HepG2 (cell line): ENCODE data around the gene NOTO. TPM values are rescaled to one million over a fixed set of nuclear protein-coding genes. Genes with fewer than 3 reads are reported as not detected.

Source experiments
- ATAC-seq: fragments of 200-7000 bp; cut with Tn5 transposase; 3 replicates; pipeline ENCODE4 v1.9.1; 2020; ENCODE audit warnings: mild to moderate bottlenecking, moderate library complexity
- BruUV-seq: library from RNA; stranded (reverse); fragments of 400-500 nt; replicated peaks from 2 replicates; lab custom pipeline; 2021; lab: Mats Ljungman, UMichigan
- CTCF ChIA-PET: fragments of 300-600 bp; formaldehyde crosslinking; extraction: SDS; loops from one replicate; lab custom pipeline; 2021; ENCODE audit warnings: low total read pairs, inconsistent platforms, low intra/inter-chr PET ratio; lab: Yijun Ruan, JAX
- POLR2A ChIA-PET: fragments of 350-600 bp; sonication (Branson Sonifier 250); formaldehyde crosslinking; loops from one replicate; lab custom pipeline; 2020; ENCODE audit warnings: antibody characterized with exemption, inconsistent platforms; lab: Yijun Ruan, JAX
- DNase-seq: peaks from one replicate; pipeline ENCODE4 v3.0.0-alpha.2; 2015; ENCODE audit warnings: low spot score
- FAIRE-seq: peaks from 3 replicates; lab custom pipeline; 2011; peaks lifted over from hg19 to GRCh38; lab: Jason Lieb, UNC
- H2AFZ ChIP-seq: one replicate; pipeline ENCODE4 v1.6.1; 2011; ENCODE audit warnings: low read length, inconsistent platforms
- H3K27ac ChIP-seq: fragments of 300-600 bp; 3 replicates; pipeline ENCODE4 v1.8.0; 2011; ENCODE audit warnings: mixed run types, mild to moderate bottlenecking, mixed read lengths, low read length, inconsistent platforms; ENCODE audit not compliant: insufficient read depth; ENCODE audit errors: extremely low read length
- H3K27me3 ChIP-seq, 2 experiments: fragments of 200-600 bp in 1 of 2; 2 replicates in 1 of 2; 3 replicates in 1 of 2; pipeline versions ENCODE4 v1.6.0 to v1.8.0; 2011; ENCODE audit warnings: low read length in 2 of 2, mild to moderate bottlenecking in 2 of 2, moderate library complexity in 2 of 2, inconsistent platforms in 1 of 2; ENCODE audit not compliant: insufficient read depth in 2 of 2, control insufficient read depth in 1 of 2
- H3K36me3 ChIP-seq, 2 experiments: fragments of 200-600 bp in 1 of 2; replicated peaks in 1 of 2; 2 replicates in 1 of 2; 3 replicates in 1 of 2; pipeline versions ENCODE4 v1.5.1 to v1.8.0; 2011; ENCODE audit warnings: low read length in 2 of 2, inconsistent platforms in 1 of 2; ENCODE audit not compliant: insufficient read depth in 2 of 2, control insufficient read depth in 1 of 2
- H3K4me1 ChIP-seq: 2 replicates; pipeline ENCODE4 v1.5.1; 2012; ENCODE audit warnings: low read length, inconsistent platforms; ENCODE audit not compliant: insufficient read depth
- H3K4me2 ChIP-seq: 2 replicates; pipeline ENCODE4 v1.6.0; 2011; ENCODE audit warnings: low read depth, low read length, inconsistent platforms
- H3K4me3 ChIP-seq, 3 experiments: fragments of 200-600 bp in 1 of 3; sonication (generic), shearing (Covaris generic) in 1 of 3; replicated peaks in 1 of 3; 2 replicates each; pipeline ENCODE4 v1.5.1; 2011 to 2016; ENCODE audit warnings: low read length in 3 of 3, inconsistent platforms in 2 of 3, low read depth in 2 of 3, mild to moderate bottlenecking in 2 of 3, control low read depth in 1 of 3, mixed read lengths in 1 of 3; ENCODE audit not compliant: insufficient read depth in 1 of 3
- H3K79me2 ChIP-seq: one replicate; pipeline ENCODE4 v1.6.1; 2011; ENCODE audit warnings: low read length, inconsistent platforms; ENCODE audit not compliant: insufficient read depth
- H3K9ac ChIP-seq: 2 replicates; pipeline ENCODE4 v1.6.0; 2011; ENCODE audit warnings: mild to moderate bottlenecking, low read depth, low read length, inconsistent platforms; ENCODE audit not compliant: insufficient read depth
- H3K9me3 ChIP-seq: 2 replicates; pipeline ENCODE4 v1.5.1; 2012; ENCODE audit warnings: mild to moderate bottlenecking, low read length
- H4K20me1 ChIP-seq: 2 replicates; pipeline ENCODE4 v1.6.0; 2011; ENCODE audit warnings: inconsistent platforms, mild to moderate bottlenecking, low read length, moderate library complexity; ENCODE audit not compliant: insufficient read depth
- BCL6 ChIP-seq: IDR thresholded peaks from 2 replicates; pipeline ENCODE4 v1.6.1; 2016; ENCODE audit warnings: missing genetic modification reagents, missing compliant biosample characterization
- CAMTA2 ChIP-seq: sonication (generic); formaldehyde crosslinking; IDR thresholded peaks from 2 replicates; pipeline ENCODE4 v1.4.0; 2020; ENCODE audit warnings: mild to moderate bottlenecking, missing genetic modification reagents, borderline replicate concordance
- ELF4 ChIP-seq: sonication (generic); formaldehyde crosslinking; IDR thresholded peaks from 2 replicates; pipeline ENCODE4 v1.5.0; 2020; ENCODE audit warnings: missing genetic modification reagents, mild to moderate bottlenecking, moderate library complexity, borderline replicate concordance
- FOXP1 ChIP-seq, 2 experiments: fragments of 450-650 bp in 1 of 2; IDR thresholded peaks; 2 replicates each; pipeline ENCODE4 v1.6.1; 2017 to 2018; ENCODE audit warnings: antibody characterized with exemption in 1 of 2
- HOXA7 ChIP-seq: sonication (generic); formaldehyde crosslinking; IDR thresholded peaks from 2 replicates; pipeline ENCODE4 v1.8.1; 2022; ENCODE audit warnings: mild to moderate bottlenecking, missing genetic modification reagents, moderate library complexity
- MEIS1 ChIP-seq: sonication (generic); formaldehyde crosslinking; IDR thresholded peaks from 2 replicates; pipeline ENCODE4 v1.9.0; 2021; ENCODE audit warnings: mild to moderate bottlenecking, missing genetic modification reagents, moderate library complexity, borderline replicate concordance
- MEIS2 ChIP-seq: sonication (generic); formaldehyde crosslinking; IDR thresholded peaks from 2 replicates; pipeline ENCODE4 v1.9.0; 2021; ENCODE audit warnings: mild to moderate bottlenecking, missing genetic modification reagents
- RAD51 ChIP-seq: fragments of 450-650 bp; IDR thresholded peaks from 2 replicates; pipeline ENCODE4 v1.6.1; 2016; ENCODE audit warnings: borderline replicate concordance
- ZBTB33 ChIP-seq: sonication (generic); formaldehyde crosslinking; IDR thresholded peaks from 2 replicates; pipeline ENCODE4 v1.4.0; 2020; ENCODE audit warnings: missing genetic modification reagents
- ZFYVE20 ChIP-seq: sonication (generic); formaldehyde crosslinking; IDR thresholded peaks from 2 replicates; pipeline ENCODE4 v1.8.0; 2023; ENCODE audit warnings: low read depth, mild to moderate bottlenecking, moderate library complexity, missing genetic modification reagents, borderline replicate concordance
- ZNF703 ChIP-seq: sonication (generic); formaldehyde crosslinking; IDR thresholded peaks from 2 replicates; pipeline ENCODE4 v1.5.1; 2020; ENCODE audit warnings: missing genetic modification reagents, mild to moderate bottlenecking, moderate library complexity, borderline replicate concordance
- ZNF773 ChIP-seq: sonication (generic); formaldehyde crosslinking; IDR thresholded peaks from 2 replicates; pipeline ENCODE4 v1.4.0; 2020; ENCODE audit warnings: missing genetic modification reagents, borderline replicate concordance
- ZNF780A ChIP-seq: sonication (generic); formaldehyde crosslinking; IDR thresholded peaks from 2 replicates; pipeline ENCODE4 v1.8.0; 2022; ENCODE audit warnings: mild to moderate bottlenecking, missing genetic modification reagents, moderate library complexity
- WGBS: methylation state at CpG from one replicate; pipeline ENCODE4 v1.1.6; 2017; ENCODE audit warnings: low lambda C conversion rate; 5-methylcytosine and 5-hydroxymethylcytosine counted together
- in situ Hi-C: cut with HindIII; loops from 2 replicates; pipeline ENCODE4 v1.10.0; 2017; ENCODE audit warnings: low pct_unique_long_range_greater_than_20kb; ENCODE audit not compliant: extremely low pct_ligation_motif_present
- intact Hi-C: fragments of 100-400 bp; cut with micrococcal nuclease; formaldehyde crosslinking; loops from one replicate; pipeline ENCODE4 v1.10.0; 2022; ENCODE audit not compliant: unreplicated experiment
- polyA plus RNA-seq, 8 experiments: library from polyadenylated mRNA; depleted of rRNA in 3 of 8; stranded (reverse) in 7 of 8; unstranded in 1 of 8; fragments of >200 nt; fragmentation: Illumina TruSeq in 4 of 8; extraction: Trizol in 4 of 8; gene quantifications; 2 replicates each; pipeline versions ENCODE4 v1.2.1 to v1.2.3, GENCODE V29; 2011 to 2016; ENCODE audit warnings: low read depth in 4 of 8, missing spikeins in 1 of 8, mixed read lengths in 1 of 8; ENCODE audit not compliant: insufficient read depth in 1 of 8
- total RNA-seq, 5 experiments: library from RNA; depleted of rRNA; stranded (reverse); fragments of >200 nt; fragmentation: Illumina TruSeq; extraction: Trizol; gene quantifications; 2 replicates each; pipeline ENCODE4 v1.2.3, GENCODE V29; 2016; ENCODE audit warnings: low read depth in 1 of 5
- TF ChIP-seq, protein P1 (sequence below): sonication (generic); formaldehyde crosslinking; IDR thresholded peaks from 2 replicates; pipeline ENCODE4 v1.9.0; 2022; ENCODE audit warnings: low read depth, missing genetic modification reagents
- TF ChIP-seq, protein P2 (sequence below): sonication (generic); formaldehyde crosslinking; IDR thresholded peaks from 2 replicates; pipeline ENCODE4 v1.5.1; 2020; ENCODE audit warnings: mild to moderate bottlenecking, missing genetic modification reagents

Gene NOTO
- total and polyA plus RNA-seq, 2 of the 13 experiments (the other 11 are each of a cell fraction or from before 2014, with no cell fraction given), result not detected

DNA sequence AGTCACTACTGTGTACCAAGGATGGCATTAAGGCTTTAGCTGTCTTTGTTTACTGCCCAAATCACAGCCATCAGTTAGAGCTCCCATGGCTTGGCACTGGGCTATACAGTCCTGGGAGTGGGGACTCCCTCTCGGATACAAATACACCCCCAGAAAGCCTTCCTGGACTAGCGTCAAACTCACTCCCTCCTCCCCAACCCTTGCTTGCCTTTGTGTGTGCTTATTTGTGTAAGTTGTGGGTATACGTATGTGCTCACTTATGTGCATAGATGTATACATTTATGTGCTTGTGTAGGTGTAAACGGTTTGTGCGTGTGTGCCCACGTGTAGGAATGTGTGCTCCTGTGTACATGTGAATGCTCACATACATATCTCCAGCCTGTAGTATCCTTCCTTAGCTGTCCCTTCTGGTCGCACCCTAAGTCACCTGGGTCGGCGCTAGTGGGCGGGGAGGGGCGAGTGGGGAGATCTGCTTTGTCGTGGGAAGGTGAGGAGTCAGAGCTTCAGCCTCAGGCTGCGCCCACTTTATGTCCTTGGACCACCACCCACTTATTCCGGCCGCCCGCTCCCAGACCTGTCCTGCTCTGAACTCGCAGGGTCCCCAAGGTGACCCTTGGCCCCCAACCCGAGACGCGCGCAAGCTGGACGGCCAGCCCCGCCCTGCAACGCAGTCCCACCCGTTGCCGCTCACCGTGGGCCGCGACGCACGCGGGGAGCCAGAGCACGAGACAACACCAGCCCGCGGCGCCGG lies 30.2 kb downstream of the NOTO start:
- CTCF ChIA-PET, result no interaction called here
- peak overlapping the region; percentile 70 to 80 (median 76) for H3K4me3 ChIP-seq
- no TSS peak for BruUV-seq
- peak overlapping the region; percentile 68 for H3K9ac ChIP-seq
- POLR2A ChIA-PET, result interaction anchor here (0.8 to 7.2 kb wide), 20 partner anchors 8 to 200 kb away, joined by 3 to 125 read pairs (median 10); partner anchors contain the start of genes ALMS1, RAB11FIP5, SFXN5 and SMYD5
- peak overlapping the region; percentile 99 for H3K4me2 ChIP-seq
- FAIRE-seq, result no peak
- peaks cover 38% of the 10 kb centered on the region for H3K79me2 ChIP-seq
- 7% methylated on average over 31 of the region's 37 CpGs for WGBS
- peaks cover 29% of the 10 kb centered on the region for H4K20me1 ChIP-seq
- no peaks in the 10 kb centered on the region for H3K9me3 ChIP-seq
- peak overlapping the region; percentile 35 for H3K27ac ChIP-seq
- in situ Hi-C loops, result no loop called here
- H3K4me1 ChIP-seq, result peaks cover 33% of the 10 kb centered on the region
- intact Hi-C loops, result loop anchor here (1.0 to 5.0 kb wide), 2 partner anchors 18 to 50 kb away; partner anchors contain the start of genes FBXO41 and SMYD5
- peaks cover 0 to 6% of the 10 kb centered on the region in 2 experiments; a peak in 1 of 5 replicates for H3K27me3 ChIP-seq
- H2AFZ ChIP-seq, result no peak overlapping the region
- peak; percentile 4 for ATAC-seq
- H3K36me3 ChIP-seq, result peaks cover 1 to 14% of the 10 kb centered on the region in 2 experiments; a peak in 3 of 5 replicates
- no peak for DNase-seq
- TF ChIP-seq ZNF703 (CRISPR knock-in tag) (no peak), MEIS1 (CRISPR knock-in tag) (no peak), HOXA7 (CRISPR knock-in tag) (no peak), ELF4 (CRISPR knock-in tag) (no peak), RAD51 (no peak), FOXP1 (IDR thresholded peaks at IDR 0.05) (no peak), FOXP1 (CRISPR knock-in tag; IDR thresholded peaks at IDR 0.05) (no peak), MEIS2 (CRISPR knock-in tag) (no peak), BCL6 (no peak), ZNF773 (CRISPR knock-in tag) (no peak), ZBTB33 (CRISPR knock-in tag) (no peak), ZFYVE20 (no peak), CAMTA2 (CRISPR knock-in tag) (no peak), ZNF780A (no peak)
- TF ChIP-seq, protein P1, sequence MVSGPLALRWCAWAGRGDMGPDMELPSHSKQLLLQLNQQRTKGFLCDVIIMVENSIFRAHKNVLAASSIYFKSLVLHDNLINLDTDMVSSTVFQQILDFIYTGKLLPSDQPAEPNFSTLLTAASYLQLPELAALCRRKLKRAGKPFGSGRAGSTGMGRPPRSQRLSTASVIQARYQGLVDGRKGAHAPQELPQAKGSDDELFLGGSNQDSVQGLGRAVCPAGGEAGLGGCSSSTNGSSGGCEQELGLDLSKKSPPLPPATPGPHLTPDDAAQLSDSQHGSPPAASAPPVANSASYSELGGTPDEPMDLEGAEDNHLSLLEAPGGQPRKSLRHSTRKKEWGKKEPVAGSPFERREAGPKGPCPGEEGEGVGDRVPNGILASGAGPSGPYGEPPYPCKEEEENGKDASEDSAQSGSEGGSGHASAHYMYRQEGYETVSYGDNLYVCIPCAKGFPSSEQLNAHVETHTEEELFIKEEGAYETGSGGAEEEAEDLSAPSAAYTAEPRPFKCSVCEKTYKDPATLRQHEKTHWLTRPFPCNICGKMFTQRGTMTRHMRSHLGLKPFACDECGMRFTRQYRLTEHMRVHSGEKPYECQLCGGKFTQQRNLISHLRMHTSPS (CRISPR knock-in tag), result no peak
- TF ChIP-seq, protein P2, sequence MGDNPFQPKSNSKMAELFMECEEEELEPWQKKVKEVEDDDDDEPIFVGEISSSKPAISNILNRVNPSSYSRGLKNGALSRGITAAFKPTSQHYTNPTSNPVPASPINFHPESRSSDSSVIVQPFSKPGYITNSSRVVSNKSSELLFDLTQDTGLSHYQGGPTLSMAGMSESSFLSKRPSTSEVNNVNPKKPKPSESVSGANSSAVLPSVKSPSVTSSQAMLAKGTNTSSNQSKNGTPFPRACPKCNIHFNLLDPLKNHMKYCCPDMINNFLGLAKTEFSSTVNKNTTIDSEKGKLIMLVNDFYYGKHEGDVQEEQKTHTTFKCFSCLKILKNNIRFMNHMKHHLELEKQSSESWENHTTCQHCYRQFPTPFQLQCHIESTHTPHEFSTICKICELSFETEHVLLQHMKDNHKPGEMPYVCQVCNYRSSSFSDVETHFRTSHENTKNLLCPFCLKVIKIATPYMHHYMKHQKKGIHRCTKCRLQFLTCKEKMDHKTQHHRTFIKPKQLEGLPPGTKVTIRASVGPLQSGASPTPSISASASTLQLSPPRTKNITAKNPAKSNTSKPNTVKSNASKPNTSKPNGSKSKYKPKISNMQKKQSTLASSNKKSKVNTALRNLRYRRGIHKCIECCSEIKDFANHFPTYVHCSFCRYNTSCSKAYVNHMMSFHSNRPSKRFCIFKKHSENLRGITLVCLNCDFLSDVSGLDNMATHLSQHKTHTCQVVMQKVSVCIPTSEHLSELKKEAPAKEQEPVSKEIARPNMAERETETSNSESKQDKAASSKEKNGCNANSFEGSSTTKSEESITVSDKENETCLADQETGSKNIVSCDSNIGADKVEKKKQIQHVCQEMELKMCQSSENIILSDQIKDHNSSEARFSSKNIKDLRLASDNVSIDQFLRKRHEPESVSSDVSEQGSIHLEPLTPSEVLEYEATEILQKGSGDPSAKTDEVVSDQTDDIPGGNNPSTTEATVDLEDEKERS (CRISPR knock-in tag), result no peak
